GOT3 (cell line): ENCODE measurements around the gene ERBIN.
"Not testable (repeated sequence)": the region's sequence is repeated elsewhere in the genome, so short reads cannot be mapped to it uniquely, and the experiment has no call there.

Source experiments
- DNase-seq: peaks from one replicate; lab custom pipeline; 2025; ENCODE audit warnings: mixed read lengths; lab: John Stamatoyannopoulos, UW

The ERBIN gene

GRCh38 chr5:65967288-65968066 lies 41.1 kb downstream of the ERBIN start:
- no peak for DNase-seq

GRCh38 chr5:65969539-65970393 lies 43.4 kb downstream of the ERBIN start:
- DNase-seq = no peak

GRCh38 chr5:65970481-65971367 lies 44.3 kb downstream of the ERBIN start:
- DNase-seq = no peak

- no peak for DNase-seq
These were observed 45.3 kb downstream of the ERBIN start for GRCh38 chr5:65971643-65972042.

GRCh38 chr5:65972896-65973295 lies 46.5 kb downstream of the ERBIN start:
- DNase-seq = not testable (repeated sequence)

- DNase-seq = no peak
These were observed 51.9 kb downstream of the ERBIN start for GRCh38 chr5:65978251-65978650.

GRCh38 chr5:65981548-65981947 lies 55.2 kb downstream of the ERBIN start:
- DNase-seq = no peak

GRCh38 chr5:65981969-65982619 lies 55.7 kb downstream of the ERBIN start:
- DNase-seq = no peak

- no peak for DNase-seq
These were observed 56.3 kb downstream of the ERBIN start for GRCh38 chr5:65982635-65983034.

- no peak for DNase-seq
These were observed 57.9 kb downstream of the ERBIN start for GRCh38 chr5:65984098-65984885.

GRCh38 chr5:65986050-65986451 lies 59.7 kb downstream of the ERBIN start:
- DNase-seq = no peak

GRCh38 chr5:65986796-65987195 lies 60.4 kb downstream of the ERBIN start:
- no peak for DNase-seq

- no peak for DNase-seq
These were observed 61.6 kb downstream of the ERBIN start for GRCh38 chr5:65987982-65988381.

- DNase-seq = no peak
These were observed 62.8 kb downstream of the ERBIN start for GRCh38 chr5:65989158-65989557.

- no peak for DNase-seq
These were observed 66.3 kb downstream of the ERBIN start for GRCh38 chr5:65992630-65993029.

- no peak for DNase-seq
These were observed 67.9 kb downstream of the ERBIN start for GRCh38 chr5:65994117-65994786.

GRCh38 chr5:65999061-65999723 lies 72.8 kb downstream of the ERBIN start:
- DNase-seq = no peak

- no peak for DNase-seq
These were observed 75.6 kb downstream of the ERBIN start for GRCh38 chr5:66001952-66002351.

GRCh38 chr5:66002415-66002814 lies 76.0 kb downstream of the ERBIN start:
- no peak for DNase-seq

GRCh38 chr5:66004216-66004615 lies 77.8 kb downstream of the ERBIN start:
- no peak for DNase-seq
